Heart left ventricle (tissue), 16 donors: ENCODE measurements around the gene MYD88. TPM values are rescaled to one million over a fixed set of nuclear protein-coding genes. Genes with fewer than 3 reads are reported as not detected.

Experiments
- ATAC-seq, 4 donors: fragments of 200-7000 bp; cut with Tn5 transposase; one replicate each; pipeline ENCODE4 v1.9.1; 2020 to 2022; ENCODE audit warnings: moderate library complexity in 4 of 4, mild to moderate bottlenecking in 3 of 4, moderate number of reproducible peaks in 1 of 4
- DNase-seq, 5 donors: peaks; one replicate each; pipeline ENCODE4 v3.0.0-alpha.2; 2020
- H3K27ac ChIP-seq, 12 donors: fragments of 200-600 bp; sonication (generic) in 4 of 12; one replicate each; pipeline versions ENCODE4 v1.5.0 to v1.8.0; 2016 to 2022; ENCODE audit warnings: mild to moderate bottlenecking in 2 of 12
- H3K27me3 ChIP-seq, 9 donors: fragments of 200-600 bp; sonication (generic) in 2 of 9; one replicate each; pipeline versions ENCODE4 v1.5.1 to v1.8.0; 2016 to 2022; ENCODE audit warnings: mild to moderate bottlenecking in 3 of 9
- H3K36me3 ChIP-seq, 9 donors: fragments of 200-600 bp; sonication (generic) in 2 of 9; one replicate each; pipeline versions ENCODE4 v1.5.0 to v1.8.0; 2018 to 2022; ENCODE audit warnings: mild to moderate bottlenecking in 2 of 9
- H3K4me1 ChIP-seq, 12 donors: fragments of 200-600 bp; sonication (generic) in 4 of 12; one replicate each; pipeline versions ENCODE4 v1.5.0 to v1.8.0; 2016 to 2022; ENCODE audit warnings: mild to moderate bottlenecking in 3 of 12
- H3K4me3 ChIP-seq, 12 donors: fragments of 200-600 bp; sonication (generic) in 4 of 12; one replicate each; pipeline versions ENCODE4 v1.5.0 to v1.8.0; 2017 to 2022; ENCODE audit warnings: mild to moderate bottlenecking in 9 of 12, moderate library complexity in 4 of 12
- H3K9me3 ChIP-seq, 12 donors: fragments of 200-600 bp; sonication (generic) in 4 of 12; one replicate each; pipeline versions ENCODE4 v1.5.0 to v1.8.0; 2016 to 2022; ENCODE audit warnings: mild to moderate bottlenecking in 1 of 12
- CTCF ChIP-seq, 12 donors: fragments of 200-600 bp; sonication (generic) in 4 of 12; IDR thresholded peaks; one replicate each; pipeline versions ENCODE4 v1.5.0 to v1.8.0; 2018 to 2022; ENCODE audit warnings: antibody characterized with exemption in 12 of 12, mild to moderate bottlenecking in 5 of 12
- POLR2A ChIP-seq, 2 donors: fragments of 450-650 bp; IDR thresholded peaks; one replicate each; pipeline ENCODE4 v1.6.1; 2017; ENCODE audit warnings: antibody characterized with exemption in 2 of 2, mild to moderate bottlenecking in 2 of 2, moderate library complexity in 2 of 2
- WGBS, 4 donors: extraction: QIAGEN DNeasy Blood & Tissue Kit in 2 of 4; methylation state at CpG; one replicate each; pipeline versions ENCODE4 v1.1.5 to v1.1.7; 2013 to 2018; 5-methylcytosine and 5-hydroxymethylcytosine counted together
- intact Hi-C, 10 donors: fragments of 100-400 bp; cut with DNase I; formaldehyde crosslinking; loops; one replicate each; pipeline versions ENCODE4 v1.11.1 to v1.14.2; 2022
- polyA plus RNA-seq, 2 donors: library from polyadenylated mRNA; stranded (reverse); fragments of 200-250 nt; gene quantifications; one replicate each; pipeline ENCODE4 v1.2.3, GENCODE V29; 2013
- total RNA-seq, 9 donors: library from RNA; depleted of rRNA in 2 of 9; stranded (reverse); fragments of >200 nt in 2 of 9; fragmentation: NEBNext Ultra II Directional in 3 of 9; extraction: Animal tissue kit (Norgen Biotek cat#: 25700) in 3 of 9; gene quantifications; one replicate each; pipeline versions ENCODE4 v1.1.0 to v1.2.4, GENCODE V29; 2016 to 2023
- donor health status: ischemic (EF 13 %, LVEDD 7.1; RV severe dilation, severe dysfunction).
- donor health status: healthy with polysubstance abuse.
- donor health status: DM: no; HTN: yes; CAD: no.
- donor health status: DM: no; HTN: no; CAD: no.
- donor health status: ischemic (EF 25% LVEDD 6.9; RV normal size, moderate dysfunction).
- donor health status: ischemic (EF 25% LVEDD 5.7; RV mildly dilated, moderate dysfunction).
- donor health status: healthy.
- donor health status: DM: yes; HTN: yes; CAD: no.
- donor health status: ischemic (EF 35%, LVEDD 5.7; RV mildly dilated, moderate dysfunction).
- donor health status: nonischemic (EF 11% LVEDD 7.7; RV severe dilation, severe dysfunction).
- donor health status: DM: yes; HTN: yes; CAD: no.
- donor health status: PGD.
- donor health status: ischemic (EF 29% LVEDD 5.4; RV normal size, mild dysfunction).
- donor health status: nonischemic (EF 23%, LVEDD 6.1; RV moderate dilation, normal function).

MYD88 gene
- total and polyA plus RNA-seq, 11 donors, result 3.7 to 47.2 (median 8.2) TPM

GRCh38 chr3:38170722-38171121, 32.3 kb downstream of the MYD88 start:
- Histone ChIP-seq H3K36me3 (no peaks in the 10 kb centered on the region), H3K4me3 (no peak overlapping the region), H3K9me3 (no peaks in the 10 kb centered on the region), H3K4me1 (peaks cover 0 to 66% (median 16%) of the 10 kb centered on the region in 12 donors), H3K27ac (no peak overlapping the region), H3K27me3 (no peaks in the 10 kb centered on the region)
- DNase-seq (no peak), ATAC-seq (no peak)
- WGBS, 4 donors, result 81 to 89% (median 87%) methylated on average over 4 of the region's 4 CpGs
- intact Hi-C loops, result no loop called here
- TF ChIP-seq POLR2A (IDR thresholded peaks at IDR 0.05), result no peak
- TF ChIP-seq CTCF (IDR thresholded peaks at IDR 0.05), result no peak

GRCh38 chr3:38171622-38172021, 33.2 kb downstream of the MYD88 start:
- Histone ChIP-seq H3K9me3 (no peaks in the 10 kb centered on the region), H3K4me1 (peaks cover 0 to 60% (median 9%) of the 10 kb centered on the region in 12 donors), H3K27me3 (no peaks in the 10 kb centered on the region), H3K4me3 (no peak overlapping the region), H3K36me3 (no peaks in the 10 kb centered on the region), H3K27ac (no peak overlapping the region)
- intact Hi-C loops, result no loop called here
- DNase-seq (no peak), ATAC-seq (no peak)
- TF ChIP-seq CTCF (IDR thresholded peaks at IDR 0.05) (no peak), POLR2A (IDR thresholded peaks at IDR 0.05) (no peak)
- 91 to 96% (median 93%) methylated on average over 2 of the region's 2 CpGs for WGBS, 4 donors

GRCh38 chr3:38173834-38174418, 35.5 kb downstream of the MYD88 start:
- DNase-seq (no peak), ATAC-seq (no peak)
- H3K27ac ChIP-seq, result no peak overlapping the region
- intact Hi-C loops, result no loop called here
- H3K27me3 ChIP-seq, result no peaks in the 10 kb centered on the region
- no peaks in the 10 kb centered on the region for H3K9me3 ChIP-seq
- TF ChIP-seq POLR2A (IDR thresholded peaks at IDR 0.05) (no peak), CTCF (IDR thresholded peaks at IDR 0.05) (no peak)
- WGBS, 4 donors, result 87 to 93% (median 92%) methylated on average over 5 of the region's 5 CpGs
- no peaks in the 10 kb centered on the region for H3K36me3 ChIP-seq
- H3K4me1 ChIP-seq, result peaks cover 0 to 41% (median 2%) of the 10 kb centered on the region in 12 donors
- H3K4me3 ChIP-seq, result no peak overlapping the region

- no peak for TF ChIP-seq POLR2A (IDR thresholded peaks at IDR 0.05)
- no peak for TF ChIP-seq CTCF (IDR thresholded peaks at IDR 0.05)
- Histone ChIP-seq H3K27me3 (no peaks in the 10 kb centered on the region), H3K9me3 (no peaks in the 10 kb centered on the region), H3K27ac (no peak overlapping the region), H3K36me3 (no peaks in the 10 kb centered on the region), H3K4me1 (peaks cover 0 to 30% (median 2%) of the 10 kb centered on the region in 12 donors), H3K4me3 (no peak overlapping the region)
- 47 to 58% (median 52%) methylated on average over 2 of the region's 2 CpGs for WGBS, 4 donors
- no peak for ATAC-seq
- intact Hi-C loops, result no loop called here
- no peak for DNase-seq
These were observed 38.7 kb downstream of the MYD88 start for GRCh38 chr3:38177181-38177580.
